CD4-positive, alpha-beta T cell treated with Interleukin-10 for 1 hour (primary cell): ENCODE results near the gene HNRNPL.
"Not testable (repeated sequence)": the region's sequence is repeated elsewhere in the genome, so short reads cannot be mapped to it uniquely, and the experiment has no call there.

Experiments used
- DNase-seq: peaks from one replicate; pipeline ENCODE4 v3.0.0-alpha.2; 2020

HNRNPL gene

DNA sequence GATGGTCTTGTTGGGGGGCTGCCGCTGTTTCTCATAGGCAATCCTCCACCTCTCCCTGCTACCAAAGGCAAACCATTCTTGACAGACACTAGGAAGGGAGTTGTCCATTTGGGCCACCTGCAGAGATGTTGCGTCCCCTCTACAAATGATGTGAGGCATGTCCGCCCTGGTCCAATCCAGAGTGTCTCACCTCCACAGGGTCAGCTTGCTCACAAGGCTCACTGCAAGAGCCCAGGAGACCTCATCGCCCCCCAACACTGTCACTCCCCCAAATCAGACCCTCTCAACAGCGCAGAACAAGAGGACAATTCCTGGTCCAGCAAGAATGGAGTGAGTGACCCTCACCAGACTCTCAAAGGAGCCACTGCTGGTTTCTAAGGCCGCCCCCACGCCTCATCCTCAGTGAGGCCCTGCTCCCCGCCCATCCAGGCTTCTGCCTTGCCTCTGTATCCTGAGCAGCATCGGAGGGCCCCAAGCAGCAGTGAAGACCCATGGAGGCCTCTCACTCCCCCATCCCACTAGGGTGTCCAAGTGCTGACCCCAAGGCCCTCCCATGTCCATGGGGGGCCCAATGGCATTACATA lies 6.5 kb downstream of the HNRNPL start:
- DNase-seq = no peak

- peak; percentile 78 for DNase-seq
Observed at GRCh38 chr19:38842439-38843174, 7.2 kb downstream of the HNRNPL start.

- peak; percentile 73 for DNase-seq
Observed at GRCh38 chr19:38841787-38842438, 7.9 kb downstream of the HNRNPL start.

DNA sequence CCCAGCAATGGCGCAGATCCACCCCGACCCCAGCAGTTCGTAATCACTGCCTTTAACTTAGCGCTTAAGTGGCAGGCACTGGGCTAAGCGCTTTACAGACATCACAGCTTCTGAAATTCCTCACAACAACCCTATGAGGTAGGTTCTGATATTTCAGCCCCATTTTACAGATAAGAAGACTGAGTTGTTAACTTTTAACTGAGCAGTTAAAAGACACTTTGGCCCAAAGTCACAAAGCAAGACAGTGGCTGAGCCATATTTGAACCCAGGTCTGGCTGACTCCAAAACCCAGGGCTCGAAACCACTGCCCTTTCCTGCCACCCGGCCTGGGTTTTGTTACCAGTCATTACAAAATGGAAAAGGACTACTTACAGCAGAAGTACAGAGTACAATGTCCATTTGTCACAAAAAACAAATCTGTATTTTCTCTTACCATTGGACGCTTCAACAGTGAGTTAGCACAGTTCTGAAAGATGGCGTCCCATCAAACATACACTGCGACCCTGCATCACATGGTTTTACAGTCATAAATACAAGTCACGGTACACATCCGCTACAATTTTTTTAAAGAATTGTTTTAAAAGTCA lies 8.5 kb downstream of the HNRNPL start:
- no peak for DNase-seq

- no peak for DNase-seq
Observed at GRCh38 chr19:38840583-38840968, 9.2 kb downstream of the HNRNPL start.

- no peak for DNase-seq
Observed at GRCh38 chr19:38839816-38840582, 9.8 kb downstream of the HNRNPL start.

DNA sequence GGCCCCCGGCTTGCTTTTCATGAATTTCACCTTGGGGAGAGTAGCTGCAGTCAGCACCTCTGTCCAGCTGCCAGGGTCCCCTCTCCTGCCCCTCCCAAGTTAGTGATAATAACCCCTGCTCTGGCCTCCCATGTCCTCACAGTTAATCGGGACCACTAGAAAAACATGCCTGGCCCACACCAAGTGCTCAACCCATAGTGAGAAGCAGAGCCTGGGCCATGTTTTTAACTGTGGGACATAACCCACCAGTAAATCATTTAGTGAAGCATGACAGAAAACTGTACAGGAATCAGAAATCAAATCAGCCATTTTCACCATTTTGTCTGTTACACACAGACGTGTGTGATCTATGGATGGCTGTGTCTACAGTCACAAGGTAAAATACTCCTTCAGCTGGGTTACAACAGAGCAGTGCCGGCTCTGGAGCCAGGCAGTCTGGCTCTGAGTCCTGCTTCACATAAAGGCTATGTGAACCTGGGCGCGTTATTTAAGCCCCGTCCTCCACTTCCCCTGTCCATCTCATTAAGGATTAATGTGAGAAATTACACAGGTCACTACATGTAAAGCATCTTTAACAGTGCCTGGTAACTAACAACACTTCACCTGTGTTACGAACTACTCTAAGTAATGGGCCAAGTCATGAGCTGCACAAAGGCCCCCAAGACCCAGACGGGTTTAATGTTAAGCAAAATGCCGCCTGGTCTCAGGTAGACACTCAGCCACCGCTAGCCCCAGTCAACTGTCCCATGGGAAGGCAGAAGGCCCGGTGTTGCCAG lies 10.6 kb downstream of the HNRNPL start:
- DNase-seq = no peak

DNA sequence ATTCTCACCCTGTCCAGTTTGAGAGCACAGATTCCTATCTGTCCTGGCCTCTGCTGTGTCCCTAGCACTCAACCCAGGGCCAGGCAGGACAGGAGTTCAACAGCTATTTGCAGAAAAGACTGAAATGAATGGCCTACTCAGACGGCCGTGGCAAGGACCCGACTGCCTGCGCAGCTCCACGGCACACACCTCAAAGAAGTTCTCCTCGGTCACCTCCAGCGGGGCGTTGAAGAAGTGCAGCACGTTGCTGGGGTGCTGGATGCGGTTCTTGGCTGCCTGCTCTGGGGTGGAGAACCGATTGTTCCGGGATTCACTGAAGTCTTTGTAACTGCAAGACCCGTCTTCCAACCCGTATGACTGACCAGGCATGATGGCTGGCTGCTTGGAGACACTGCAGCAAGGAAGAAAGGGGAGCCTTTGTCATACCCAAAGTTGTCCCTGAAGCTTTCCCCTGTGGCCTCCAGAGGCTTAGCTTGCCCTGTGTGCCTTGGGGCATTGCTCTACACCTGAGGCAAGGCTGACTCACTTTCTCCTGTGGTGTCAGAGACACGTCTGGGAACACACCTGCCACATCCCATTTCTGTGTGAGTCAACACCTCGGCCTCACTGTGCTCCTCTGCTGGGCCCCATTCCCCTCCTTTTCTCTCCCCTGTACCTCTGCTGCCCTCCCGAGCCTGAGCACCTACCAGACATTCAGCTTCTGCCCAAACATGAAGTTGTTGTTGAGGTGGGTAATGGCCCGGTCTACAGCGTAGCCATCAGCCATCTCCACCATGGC lies 11.4 kb downstream of the HNRNPL start:
- DNase-seq = no peak

DNA sequence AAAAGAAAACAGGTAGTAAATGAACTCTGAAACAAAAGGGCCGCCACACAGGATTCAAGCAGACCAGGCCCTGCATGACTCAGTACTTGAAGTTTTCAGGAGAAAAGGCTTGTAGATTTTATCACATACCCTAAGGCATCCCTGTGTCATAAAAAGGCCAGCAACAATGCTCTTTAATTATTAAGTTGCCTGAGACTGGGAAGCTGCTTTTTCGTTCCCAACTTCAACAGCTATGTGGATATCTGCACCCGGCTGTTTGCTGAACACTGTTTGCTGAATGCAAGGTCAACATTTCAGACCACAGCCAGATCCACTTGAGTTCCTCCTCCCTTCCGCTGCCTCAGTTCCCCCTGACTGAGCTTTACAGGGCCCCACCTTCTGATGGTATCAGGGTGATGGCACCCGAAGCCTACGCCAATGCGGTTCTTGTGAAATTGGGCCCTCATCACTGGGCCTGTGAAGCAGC lies 12.1 kb downstream of the HNRNPL start:
- DNase-seq = no peak

GRCh38 chr19:38836983-38837626 lies 12.7 kb downstream of the HNRNPL start:
- DNase-seq = no peak

- DNase-seq = no peak
Observed at GRCh38 chr19:38836159-38836982, 13.4 kb downstream of the HNRNPL start.

DNA sequence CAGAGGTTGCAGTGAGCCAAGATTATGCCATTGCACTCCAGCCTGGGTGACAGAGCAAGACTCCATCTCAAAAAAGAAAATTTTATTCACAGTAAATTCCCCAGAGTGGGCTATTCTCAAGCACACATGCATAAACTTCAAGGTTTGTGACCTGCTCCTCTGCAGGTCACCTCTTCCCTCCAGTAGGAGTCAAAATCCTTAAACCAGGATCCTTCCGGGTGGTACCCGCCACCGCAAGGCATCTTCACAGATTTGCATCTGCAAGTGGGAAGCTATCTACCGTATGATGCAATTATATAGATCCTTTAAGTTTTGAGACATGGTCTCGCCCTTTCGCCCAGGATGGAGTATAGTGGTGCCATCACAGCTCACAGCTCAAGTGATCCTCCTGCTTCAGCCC lies 15.2 kb downstream of the HNRNPL start:
- no peak for DNase-seq

DNA sequence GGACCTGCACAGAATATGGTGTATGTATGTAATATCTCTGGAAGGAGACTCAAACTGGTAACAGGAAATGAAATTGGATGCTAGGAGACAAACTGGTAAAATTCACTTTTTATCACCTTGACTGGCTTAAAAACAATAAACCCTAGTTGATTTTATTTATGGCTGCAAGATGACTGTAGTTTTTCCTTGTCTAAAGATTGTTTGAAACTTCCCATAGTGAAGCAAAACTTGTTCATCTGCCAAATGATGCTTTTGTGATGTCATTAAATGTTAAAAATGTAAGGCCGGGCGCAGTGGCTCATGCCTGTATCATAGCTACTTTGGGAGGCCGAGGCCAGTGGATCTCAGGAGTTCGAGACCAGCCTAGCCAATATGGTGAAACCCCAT lies 15.7 kb downstream of the HNRNPL start:
- no peak for DNase-seq

DNA sequence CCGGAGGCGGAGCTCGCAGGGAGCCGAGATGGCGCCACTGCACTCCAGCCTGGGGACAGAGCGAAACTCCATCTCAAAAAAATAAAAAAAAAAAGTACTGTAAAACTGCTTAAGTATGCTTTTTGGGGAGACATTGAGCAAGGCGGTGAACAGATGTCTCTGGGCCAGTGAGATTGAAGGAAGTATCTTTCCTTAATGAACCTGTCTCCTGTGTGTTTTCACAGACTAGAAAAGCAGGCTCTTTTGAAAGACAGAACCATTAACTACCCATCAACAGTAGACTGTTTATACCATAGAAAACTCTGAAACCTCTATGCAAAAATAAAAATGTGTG lies 16.7 kb downstream of the HNRNPL start:
- no peak for DNase-seq

- DNase-seq = no peak
Observed at GRCh38 chr19:38831142-38831605, 18.6 kb downstream of the HNRNPL start.

DNA sequence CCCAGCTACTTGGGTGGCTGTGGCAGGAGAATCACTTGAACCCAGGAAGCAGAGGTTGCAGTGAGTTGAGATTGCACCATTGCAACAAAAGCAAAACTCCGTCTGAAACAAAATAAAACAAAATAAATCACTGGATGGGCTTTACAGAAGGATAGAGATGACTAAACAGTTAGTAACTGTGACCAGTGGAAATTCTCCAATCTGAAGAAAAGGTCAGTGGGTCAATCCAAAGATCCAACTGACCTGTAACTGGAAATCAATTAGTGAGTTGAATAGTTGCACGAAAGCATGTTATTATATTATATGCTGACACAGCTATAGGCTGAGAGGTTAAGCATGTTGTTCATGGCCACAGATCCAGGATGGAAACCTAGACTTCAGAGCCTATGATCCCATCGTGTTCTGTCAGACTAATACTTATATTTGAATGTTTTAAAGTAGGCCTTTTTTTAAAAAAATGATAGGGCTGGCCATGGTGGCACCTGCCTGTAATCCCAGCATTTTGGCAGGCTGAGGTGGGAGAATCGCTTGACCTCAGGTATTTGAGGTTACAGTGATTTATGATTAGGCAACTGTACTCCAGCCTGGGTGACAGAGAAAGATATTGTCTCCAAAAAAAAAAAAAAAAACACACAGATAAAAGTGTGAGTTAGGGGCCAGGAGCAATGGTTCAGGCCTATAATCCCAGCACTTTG lies 19.6 kb downstream of the HNRNPL start:
- no peak for DNase-seq

GRCh38 chr19:38829203-38829602 lies 20.6 kb downstream of the HNRNPL start:
- DNase-seq = not testable (repeated sequence)

- no peak for DNase-seq
Observed at GRCh38 chr19:38826856-38827551, 22.8 kb downstream of the HNRNPL start.

GRCh38 chr19:38825936-38826335 lies 23.9 kb downstream of the HNRNPL start:
- not testable (repeated sequence) for DNase-seq
